ACC112 (cell line): ENCODE results near the gene OPTN.

ENCODE experiments used
- H2AFZ ChIP-seq: fragments of 200-600 bp; sonication (generic); one replicate; pipeline ENCODE4 v1.6.0; 2017; ENCODE audit warnings: antibody characterized with exemption, low read length; ENCODE audit not compliant: unreplicated experiment
- H3K27ac ChIP-seq: fragments of 200-600 bp; sonication (generic); 2 replicates; pipeline ENCODE4 v1.5.1; 2014; ENCODE audit warnings: low read depth, mild to moderate bottlenecking, antibody characterized with exemption, low read length, moderate library complexity
- H3K27me3 ChIP-seq: fragments of 200-600 bp; sonication (generic); 2 replicates; pipeline ENCODE4 v1.6.1; 2014; ENCODE audit warnings: mild to moderate bottlenecking, antibody characterized with exemption, low read length, moderate library complexity, mixed read lengths; ENCODE audit not compliant: insufficient read depth
- H3K36me3 ChIP-seq: fragments of 200-600 bp; sonication (generic); 2 replicates; pipeline ENCODE4 v1.6.1; 2016; ENCODE audit warnings: mild to moderate bottlenecking, antibody characterized with exemption, low read length, moderate library complexity, mixed read lengths; ENCODE audit not compliant: insufficient read depth
- H3K4me1 ChIP-seq: fragments of 200-600 bp; sonication (generic); one replicate; pipeline ENCODE4 v1.6.1; 2016; ENCODE audit warnings: low read length, mixed read lengths; ENCODE audit not compliant: insufficient read depth, unreplicated experiment, control insufficient read depth
- H3K4me3 ChIP-seq: fragments of 200-600 bp; sonication (generic); 2 replicates; pipeline ENCODE4 v1.5.1; 2014; ENCODE audit warnings: mild to moderate bottlenecking, low read depth, low read length
- H3K79me2 ChIP-seq: fragments of 200-600 bp; sonication (generic); one replicate; pipeline ENCODE4 v1.6.0; 2016; ENCODE audit warnings: low read length; ENCODE audit not compliant: control insufficient read depth, unreplicated experiment, insufficient read depth

The OPTN gene

GRCh38 chr10:13103554-13103953, 3.6 kb downstream of the OPTN start:
- peaks cover 74% of the 10 kb centered on the region for H3K79me2 ChIP-seq
- no peak overlapping the region for H3K27ac ChIP-seq
- peaks cover 16% of the 10 kb centered on the region for H3K36me3 ChIP-seq
- no peak overlapping the region for H2AFZ ChIP-seq
- peaks cover 14% of the 10 kb centered on the region for H3K4me1 ChIP-seq
- no peak overlapping the region for H3K4me3 ChIP-seq
- no peaks in the 10 kb centered on the region for H3K27me3 ChIP-seq

GRCh38 chr10:13104697-13105096, 4.7 kb downstream of the OPTN start:
- peaks cover 74% of the 10 kb centered on the region for H3K79me2 ChIP-seq
- H3K4me1 ChIP-seq = peaks cover 14% of the 10 kb centered on the region
- H2AFZ ChIP-seq = no peak overlapping the region
- H3K27me3 ChIP-seq = no peaks in the 10 kb centered on the region
- no peak overlapping the region for H3K4me3 ChIP-seq
- peaks cover 19% of the 10 kb centered on the region for H3K36me3 ChIP-seq
- H3K27ac ChIP-seq = no peak overlapping the region

GRCh38 chr10:13105184-13105583, 5.2 kb downstream of the OPTN start:
- Histone ChIP-seq H2AFZ (no peak overlapping the region), H3K4me1 (peaks cover 17% of the 10 kb centered on the region), H3K36me3 (peaks cover 24% of the 10 kb centered on the region), H3K27me3 (no peaks in the 10 kb centered on the region), H3K4me3 (no peak overlapping the region), H3K79me2 (peaks cover 76% of the 10 kb centered on the region), H3K27ac (no peak overlapping the region)

- no peaks in the 10 kb centered on the region for H3K27me3 ChIP-seq
- H3K36me3 ChIP-seq = peaks cover 32% of the 10 kb centered on the region
- no peak overlapping the region for H2AFZ ChIP-seq
- no peak overlapping the region for H3K4me3 ChIP-seq
- peaks cover 19% of the 10 kb centered on the region for H3K4me1 ChIP-seq
- peaks cover 66% of the 10 kb centered on the region for H3K79me2 ChIP-seq
- H3K27ac ChIP-seq = no peak overlapping the region
These were observed 6.6 kb downstream of the OPTN start for GRCh38 chr10:13106387-13107045.

- Histone ChIP-seq H3K4me3 (no peak overlapping the region), H3K27ac (no peak overlapping the region), H3K36me3 (peaks cover 46% of the 10 kb centered on the region), H3K27me3 (no peaks in the 10 kb centered on the region), H3K4me1 (peaks cover 5% of the 10 kb centered on the region), H2AFZ (no peak overlapping the region), H3K79me2 (peaks cover 31% of the 10 kb centered on the region)
These were observed 10.9 kb downstream of the OPTN start for GRCh38 chr10:13110908-13111307.

- Histone ChIP-seq H2AFZ (no peak overlapping the region), H3K79me2 (peaks cover 11% of the 10 kb centered on the region), H3K36me3 (peaks cover 50% of the 10 kb centered on the region), H3K27me3 (no peaks in the 10 kb centered on the region), H3K27ac (no peak overlapping the region), H3K4me1 (peaks cover 5% of the 10 kb centered on the region), H3K4me3 (no peak overlapping the region)
These were observed 13.6 kb downstream of the OPTN start for GRCh38 chr10:13113544-13113943.

- H3K4me1 ChIP-seq = no peaks in the 10 kb centered on the region
- H3K4me3 ChIP-seq = no peak overlapping the region
- H2AFZ ChIP-seq = no peak overlapping the region
- no peaks in the 10 kb centered on the region for H3K27me3 ChIP-seq
- no peak overlapping the region for H3K27ac ChIP-seq
- peaks cover 7% of the 10 kb centered on the region for H3K79me2 ChIP-seq
- peaks cover 45% of the 10 kb centered on the region for H3K36me3 ChIP-seq
These were observed 16.2 kb downstream of the OPTN start for GRCh38 chr10:13115832-13116803.

- no peak overlapping the region for H3K27ac ChIP-seq
- H3K27me3 ChIP-seq = no peaks in the 10 kb centered on the region
- peaks cover 7% of the 10 kb centered on the region for H3K79me2 ChIP-seq
- no peaks in the 10 kb centered on the region for H3K4me1 ChIP-seq
- H3K36me3 ChIP-seq = peaks cover 52% of the 10 kb centered on the region
- no peak overlapping the region for H3K4me3 ChIP-seq
- no peak overlapping the region for H2AFZ ChIP-seq
These were observed 18.1 kb downstream of the OPTN start for GRCh38 chr10:13117841-13118783.

- Histone ChIP-seq H3K4me1 (no peaks in the 10 kb centered on the region), H3K27me3 (no peaks in the 10 kb centered on the region), H3K4me3 (no peak overlapping the region), H3K36me3 (peaks cover 54% of the 10 kb centered on the region), H3K79me2 (peaks cover 7% of the 10 kb centered on the region), H3K27ac (no peak overlapping the region), H2AFZ (no peak overlapping the region)
These were observed 18.9 kb downstream of the OPTN start for GRCh38 chr10:13118784-13119410.
